Upper lobe of left lung (tissue), 6 donors: ENCODE results near the gene ALCAM. TPM values are rescaled to one million over a fixed set of nuclear protein-coding genes. Genes with fewer than 3 reads are reported as not detected.
"Not testable (repeated sequence)": the region's sequence is repeated elsewhere in the genome, so short reads cannot be mapped to it uniquely, and the experiment has no call there.

Experiments used
- ATAC-seq, 2 donors: fragments of 200-7000 bp; cut with Tn5 transposase; one replicate each; pipeline ENCODE4 v1.9.1; 2022; ENCODE audit warnings: mild to moderate bottlenecking in 2 of 2, moderate library complexity in 2 of 2; ENCODE audit not compliant: low FRiP score in 2 of 2
- DNase-seq, 2 donors: peaks; one replicate each; pipeline ENCODE4 v3.0.0-alpha.2; 2019 to 2020
- H3K27ac ChIP-seq, 4 donors: fragments of 200-600 bp; sonication (generic); one replicate each; pipeline ENCODE4 v1.5.1; 2016 to 2019
- H3K27me3 ChIP-seq, 4 donors: fragments of 200-600 bp; sonication (generic); one replicate each; pipeline ENCODE4 v1.5.1; 2017 to 2019
- H3K36me3 ChIP-seq, 4 donors: fragments of 200-600 bp; sonication (generic); one replicate each; pipeline ENCODE4 v1.5.1; 2016 to 2019
- H3K4me1 ChIP-seq, 4 donors: fragments of 200-600 bp; sonication (generic); one replicate each; pipeline ENCODE4 v1.5.1; 2018 to 2019
- H3K4me3 ChIP-seq, 4 donors: fragments of 200-600 bp; sonication (generic); one replicate each; pipeline ENCODE4 v1.5.1; 2017 to 2019; ENCODE audit warnings: mild to moderate bottlenecking in 2 of 4, moderate library complexity in 1 of 4
- H3K9me3 ChIP-seq, 4 donors: fragments of 200-600 bp; sonication (generic); one replicate each; pipeline ENCODE4 v1.5.1; 2018 to 2019
- CTCF ChIP-seq, 6 experiments: fragments of 450-650 bp in 4 of 6; fragments of 200-600 bp in 2 of 6; sonication (generic) in 2 of 6; IDR thresholded peaks; one replicate each; pipeline ENCODE4 v1.5.1; 2016 to 2019; ENCODE audit warnings: antibody characterized with exemption in 6 of 6
- EP300 ChIP-seq, 4 donors: sonication (generic); formaldehyde crosslinking; IDR thresholded peaks; one replicate each; pipeline ENCODE4 v1.5.1; 2017; ENCODE audit warnings: antibody characterized with exemption in 4 of 4, control low read depth in 2 of 4
- POLR2A ChIP-seq, 4 donors: fragments of 450-650 bp; IDR thresholded peaks; one replicate each; pipeline ENCODE4 v1.5.1; 2016 to 2017; ENCODE audit warnings: antibody characterized with exemption in 4 of 4, mild to moderate bottlenecking in 2 of 4
- POLR2AphosphoS5 ChIP-seq, 2 donors: sonication (generic); formaldehyde crosslinking; IDR thresholded peaks; one replicate each; pipeline ENCODE4 v1.5.1; 2017; ENCODE audit warnings: antibody characterized with exemption in 2 of 2
- WGBS, 2 donors: methylation state at CpG; one replicate each; pipeline ENCODE4 v1.1.5; 2017 to 2018; 5-methylcytosine and 5-hydroxymethylcytosine counted together
- total RNA-seq, 6 donors: library from RNA; depleted of rRNA in 4 of 6; stranded (reverse); fragments of >200 nt in 4 of 6; gene quantifications; one replicate each; pipeline versions ENCODE4 v1.1.0 to v1.2.1, GENCODE V29; 2016 to 2021
- donor health status: DM: no; HTN: no; CAD: no; lungs with moderate emphysema.
- donor health status: DM: no; HTN: yes; CAD: no; lungs with severe emphysema.

Gene ALCAM
- total RNA-seq, 6 donors from 2014 or later, result 129 to 390 (median 186) TPM

- peaks cover 4 to 11% (median 7%) of the 10 kb centered on the region in 4 donors for H3K4me1 ChIP-seq
- DNase-seq (no peak), ATAC-seq (peak in 1 of 2 donors; percentile 59)
- WGBS, 2 donors, result 57 to 60% methylated on average over 5 of the region's 5 CpGs
- no peak overlapping the region for H3K27ac ChIP-seq
- no peaks in the 10 kb centered on the region for H3K27me3 ChIP-seq
- TF ChIP-seq POLR2AphosphoS5 (IDR thresholded peaks at IDR 0.05) (no peak), EP300 (IDR thresholded peaks at IDR 0.05) (no peak)
- no peaks in the 10 kb centered on the region for H3K36me3 ChIP-seq
- H3K4me3 ChIP-seq, result no peak overlapping the region
- H3K9me3 ChIP-seq, result peaks cover 0 to 12% (median 5%) of the 10 kb centered on the region in 4 donors
Observed at GRCh38 chr3:105387122-105387751, 20.5 kb downstream of the ALCAM start.

- TF ChIP-seq EP300 (IDR thresholded peaks at IDR 0.05) (no peak), POLR2A (IDR thresholded peaks at IDR 0.05) (no peak), CTCF (IDR thresholded peaks at IDR 0.05) (no peak), POLR2AphosphoS5 (IDR thresholded peaks at IDR 0.05) (no peak)
- ATAC-seq (peak in 1 of 2 donors; percentile 45), DNase-seq (no peak)
- peaks cover 2 to 12% (median 10%) of the 10 kb centered on the region in 4 donors for H3K9me3 ChIP-seq
- peaks cover 4 to 11% (median 7%) of the 10 kb centered on the region in 4 donors for H3K4me1 ChIP-seq
- WGBS, 2 donors, result 22 to 47% methylated on average over 1 of the region's 1 CpG
- H3K4me3 ChIP-seq, result no peak overlapping the region
- H3K36me3 ChIP-seq, result no peaks in the 10 kb centered on the region
- H3K27me3 ChIP-seq, result no peaks in the 10 kb centered on the region
- H3K27ac ChIP-seq, result no peak overlapping the region
Observed at GRCh38 chr3:105388176-105388575, 21.5 kb downstream of the ALCAM start.

- not testable (repeated sequence) for H3K27me3 ChIP-seq, H3K4me3 ChIP-seq, DNase-seq, ATAC-seq, H3K27ac ChIP-seq, H3K36me3 ChIP-seq
- peaks cover 4 to 11% (median 7%) of the 10 kb centered on the region in 4 donors for H3K4me1 ChIP-seq
- H3K9me3 ChIP-seq, result peaks cover 2 to 12% (median 10%) of the 10 kb centered on the region in 4 donors
- WGBS, 2 donors, result 95 to 100% methylated on average over 1 of the region's 1 CpG
Observed at GRCh38 chr3:105389759-105390158, 23.1 kb downstream of the ALCAM start.

GRCh38 chr3:105392598-105392997 is 25.9 kb downstream of the ALCAM start:
- peaks cover 2 to 12% (median 10%) of the 10 kb centered on the region in 4 donors for H3K9me3 ChIP-seq
- not testable (repeated sequence) for H3K4me3 ChIP-seq, H3K4me1 ChIP-seq, H3K36me3 ChIP-seq, DNase-seq, ATAC-seq, H3K27me3 ChIP-seq, H3K27ac ChIP-seq

GRCh38 chr3:105394177-105394576 is 27.5 kb downstream of the ALCAM start:
- Histone ChIP-seq H3K4me3 (no peak overlapping the region), H3K36me3 (no peaks in the 10 kb centered on the region), H3K9me3 (peaks cover 2 to 12% (median 10%) of the 10 kb centered on the region in 4 donors), H3K27me3 (no peaks in the 10 kb centered on the region), H3K4me1 (no peaks in the 10 kb centered on the region), H3K27ac (no peak overlapping the region)
- TF ChIP-seq CTCF (IDR thresholded peaks at IDR 0.05), result no peak
- DNase-seq, result no peak
- no peak for ATAC-seq
- WGBS, 2 donors, result 85 to 86% methylated on average over 7 of the region's 7 CpGs

- no peak overlapping the region for H3K4me3 ChIP-seq
- ATAC-seq (no peak), DNase-seq (no peak)
- no peak for TF ChIP-seq POLR2A (IDR thresholded peaks at IDR 0.05)
- no peak for TF ChIP-seq CTCF (IDR thresholded peaks at IDR 0.05)
- TF ChIP-seq EP300 (IDR thresholded peaks at IDR 0.05), result no peak
- no peak for TF ChIP-seq POLR2AphosphoS5 (IDR thresholded peaks at IDR 0.05)
- no peaks in the 10 kb centered on the region for H3K9me3 ChIP-seq
- no peak overlapping the region for H3K27ac ChIP-seq
- no peaks in the 10 kb centered on the region for H3K27me3 ChIP-seq
- WGBS, 2 donors, result 62 to 73% methylated on average over 1 of the region's 1 CpG
- H3K36me3 ChIP-seq, result no peaks in the 10 kb centered on the region
- H3K4me1 ChIP-seq, result no peaks in the 10 kb centered on the region
Observed at GRCh38 chr3:105397974-105398373, 31.3 kb downstream of the ALCAM start.
